SK-N-SH (cell line): ENCODE data around the gene PDGFA.

Experiments used
- CTCF ChIP-seq: fragments of 200-600 bp; sonication (generic); IDR thresholded peaks from 2 replicates; pipeline ENCODE4 v1.6.1; 2017; ENCODE audit warnings: antibody characterized with exemption, mild to moderate bottlenecking, moderate library complexity
- ELF1 ChIP-seq: IDR thresholded peaks from 2 replicates; pipeline ENCODE4 v1.4.0; 2012
- EP300 ChIP-seq, 2 experiments: IDR thresholded peaks; 2 replicates each; pipeline versions ENCODE4 v1.4.0 to v1.6.1; 2012; ENCODE audit warnings: borderline replicate concordance in 1 of 2, low read depth in 1 of 2, low read length in 1 of 2
- POLR2AphosphoS5 ChIP-seq: IDR thresholded peaks from 2 replicates; pipeline ENCODE4 v1.6.1; 2012; ENCODE audit warnings: low read depth, low read length
- RAD21 ChIP-seq: IDR thresholded peaks from 2 replicates; pipeline ENCODE4 v1.6.1; 2012; ENCODE audit warnings: mild to moderate bottlenecking, low read length
- REST ChIP-seq: IDR thresholded peaks from 2 replicates; pipeline ENCODE4 v1.6.1; 2012; ENCODE audit warnings: mild to moderate bottlenecking, low read depth, low read length, moderate library complexity
- TAF1 ChIP-seq: IDR thresholded peaks from 2 replicates; pipeline ENCODE4 v1.6.1; 2012; ENCODE audit warnings: low read depth, mild to moderate bottlenecking, low read length, moderate library complexity, borderline replicate concordance
- TEAD4 ChIP-seq: IDR thresholded peaks from 2 replicates; pipeline ENCODE4 v1.4.0; 2012; ENCODE audit warnings: mild to moderate bottlenecking, borderline replicate concordance; ENCODE audit not compliant: insufficient read depth

GRCh38 chr7:485188-486081 is 34.2 kb downstream of the PDGFA start:
- TF ChIP-seq POLR2AphosphoS5, result no peak
- no peak for TF ChIP-seq CTCF
- TF ChIP-seq ELF1, result no peak
- TF ChIP-seq EP300 (IDR thresholded peaks at IDR 0.05; ENCODE audit: borderline replicate concordance in 1 of 2, low read depth in 1 of 2, low read length in 1 of 2), result no peak
- no peak for TF ChIP-seq REST
- no peak for TF ChIP-seq TEAD4
- TF ChIP-seq RAD21, result no peak
- TF ChIP-seq TAF1, result no peak
